IMR-90 (cell line): Measurements from ENCODE around the gene VPS35L. TPM values are rescaled to one million over a fixed set of nuclear protein-coding genes. Genes with fewer than 3 reads are reported as not detected.

Experiments used
- ATAC-seq: fragments of 200-7000 bp; cut with Tn5 transposase; 2 replicates; pipeline ENCODE4 v1.9.1; 2020; ENCODE audit warnings: low read depth, mild to moderate bottlenecking, moderate library complexity
- BruUV-seq: library from RNA; stranded (reverse); fragments of 400-500 nt; replicated peaks from 2 replicates; lab custom pipeline; 2021; lab: Mats Ljungman, UMichigan
- CTCF ChIA-PET: fragments of 300-600 bp; formaldehyde crosslinking; extraction: SDS; loops from one replicate; lab custom pipeline; 2021; ENCODE audit warnings: antibody characterized with exemption; lab: Yijun Ruan, JAX
- POLR2A ChIA-PET: fragments of 300-600 bp; sonication (Branson Sonifier 250); formaldehyde crosslinking; loops from one replicate; lab custom pipeline; 2022; ENCODE audit warnings: antibody characterized with exemption; ENCODE audit not compliant: unreplicated experiment; lab: Charles Lee
- DNase-seq: peaks from one replicate; pipeline ENCODE4 v3.0.0; 2013
- H2AFZ ChIP-seq: replicated peaks from 2 replicates; pipeline ENCODE3; 2013; ENCODE audit warnings: low read length, mild to moderate bottlenecking; ENCODE audit not compliant: poor library complexity
- H2AK5ac ChIP-seq: 2 replicates; pipeline ENCODE4 v1.6.1; 2013; ENCODE audit warnings: low read depth, low read length, inconsistent platforms
- H2AK9ac ChIP-seq: replicated peaks from 2 replicates; pipeline ENCODE3; 2013; ENCODE audit warnings: mild to moderate bottlenecking, low read depth, low read length, moderate library complexity; ENCODE audit not compliant: poor library complexity
- H2BK120ac ChIP-seq: 2 replicates; pipeline ENCODE4 v1.6.1; 2013; ENCODE audit warnings: low read depth, low read length, inconsistent platforms
- H2BK15ac ChIP-seq: 3 replicates; pipeline ENCODE4 v1.6.1; 2013; ENCODE audit warnings: low read depth, low read length, inconsistent platforms
- H2BK20ac ChIP-seq: 2 replicates; pipeline ENCODE4 v1.6.1; 2013; ENCODE audit warnings: low read depth, mild to moderate bottlenecking, inconsistent platforms, low read length, moderate library complexity
- H2BK5ac ChIP-seq: 2 replicates; pipeline ENCODE4 v1.6.1; 2013; ENCODE audit warnings: mild to moderate bottlenecking, low read depth, low read length, inconsistent platforms; ENCODE audit not compliant: poor library complexity, severe bottlenecking
- H3K14ac ChIP-seq: replicated peaks from 2 replicates; pipeline ENCODE4 v1.6.1; 2013; ENCODE audit warnings: low read depth, low read length, inconsistent platforms
- H3K18ac ChIP-seq: 2 replicates; pipeline ENCODE4 v1.6.1; 2013; ENCODE audit warnings: low read depth, low read length, control low read depth
- H3K23ac ChIP-seq: 2 replicates; pipeline ENCODE4 v1.6.1; 2013; ENCODE audit warnings: low read depth, low read length, inconsistent platforms
- H3K27ac ChIP-seq: 2 replicates; pipeline ENCODE4 v1.5.1; 2013; ENCODE audit warnings: mild to moderate bottlenecking, control low read depth, low read length; ENCODE audit not compliant: insufficient read depth
- H3K27me3 ChIP-seq: 2 replicates; pipeline ENCODE4 v1.6.1; 2013; ENCODE audit warnings: low read length; ENCODE audit not compliant: control insufficient read depth, insufficient read depth
- H3K36me3 ChIP-seq: 2 replicates; pipeline ENCODE4 v1.6.1; 2013; ENCODE audit warnings: low read length, mixed read lengths; ENCODE audit not compliant: control insufficient read depth, insufficient read depth
- H3K4ac ChIP-seq: 2 replicates; pipeline ENCODE4 v1.6.1; 2013; ENCODE audit warnings: low read depth, low read length, inconsistent platforms
- H3K4me1 ChIP-seq: 2 replicates; pipeline ENCODE4 v1.6.1; 2013; ENCODE audit warnings: low read length, mixed read lengths; ENCODE audit not compliant: control insufficient read depth, insufficient read depth
- H3K4me2 ChIP-seq: 2 replicates; pipeline ENCODE4 v1.6.1; 2013; ENCODE audit warnings: low read depth, mild to moderate bottlenecking, control low read depth, low read length, moderate library complexity
- H3K4me3 ChIP-seq: 2 replicates; pipeline ENCODE4 v1.5.1; 2013; ENCODE audit warnings: low read depth, mild to moderate bottlenecking, control low read depth, low read length, moderate library complexity; ENCODE audit not compliant: insufficient read depth
- H3K56ac ChIP-seq: 2 replicates; pipeline ENCODE4 v1.6.1; 2013; ENCODE audit warnings: low read length, inconsistent platforms; ENCODE audit not compliant: insufficient read depth; ENCODE audit errors: extremely low read depth
- H3K79me1 ChIP-seq, 2 experiments: 2 replicates each; pipeline ENCODE4 v1.6.1; 2013; ENCODE audit warnings: low read length in 2 of 2, inconsistent platforms in 1 of 2, low read depth in 1 of 2
- H3K9ac ChIP-seq: 2 replicates; pipeline ENCODE4 v1.6.1; 2013; ENCODE audit warnings: low read depth, low read length, control low read depth
- H3K9me1 ChIP-seq: 2 replicates; pipeline ENCODE4 v1.6.1; 2013; ENCODE audit warnings: low read length, inconsistent platforms; ENCODE audit not compliant: insufficient read depth
- H3K9me3 ChIP-seq: 2 replicates; pipeline ENCODE4 v1.6.1; 2013; ENCODE audit warnings: low read length; ENCODE audit not compliant: control insufficient read depth, insufficient read depth
- H4K20me1 ChIP-seq: 2 replicates; pipeline ENCODE4 v1.6.1; 2013; ENCODE audit warnings: low read length, inconsistent platforms; ENCODE audit not compliant: insufficient read depth
- H4K5ac ChIP-seq: 2 replicates; pipeline ENCODE4 v1.6.1; 2013; ENCODE audit warnings: mild to moderate bottlenecking, low read depth, low read length, control low read depth
- H4K8ac ChIP-seq, 2 experiments: 2 replicates each; pipeline ENCODE4 v1.6.1; 2013; ENCODE audit warnings: low read depth in 2 of 2, low read length in 2 of 2, control low read depth in 1 of 2, inconsistent platforms in 1 of 2
- H4K91ac ChIP-seq: 2 replicates; pipeline ENCODE4 v1.6.1; 2013; ENCODE audit warnings: low read depth, low read length, inconsistent platforms; ENCODE audit not compliant: insufficient read depth
- BHLHE40 ChIP-seq: fragments of 150-350 bp; IDR thresholded peaks from 2 replicates; pipeline ENCODE4 v1.6.1; 2016; ENCODE audit warnings: mild to moderate bottlenecking, low read depth, low read length
- CEBPB ChIP-seq: IDR thresholded peaks from 2 replicates; pipeline ENCODE4 v1.6.1; 2012; ENCODE audit warnings: low read depth, low read length, improper control_type of control experiment
- CHD1 ChIP-seq: IDR thresholded peaks from 2 replicates; pipeline ENCODE4 v1.6.1; 2012; ENCODE audit warnings: low read depth, low read length, improper control_type of control experiment
- ELK1 ChIP-seq: fragments of 150-350 bp; IDR thresholded peaks from 2 replicates; pipeline ENCODE4 v1.6.1; 2016; ENCODE audit warnings: low read depth, mild to moderate bottlenecking, low read length, moderate library complexity, borderline replicate concordance
- FOS ChIP-seq: fragments of 150-350 bp; IDR thresholded peaks from 2 replicates; pipeline ENCODE4 v1.6.1; 2016; ENCODE audit warnings: low read depth, low read length
- MAFK ChIP-seq: IDR thresholded peaks from 2 replicates; pipeline ENCODE4 v1.6.1; 2012; ENCODE audit warnings: low read depth, low read length, improper control_type of control experiment
- MAZ ChIP-seq: IDR thresholded peaks from 2 replicates; pipeline ENCODE4 v1.6.1; 2012; ENCODE audit warnings: low read depth, mild to moderate bottlenecking, low read length, improper control_type of control experiment, moderate library complexity, borderline replicate concordance
- MXI1 ChIP-seq: IDR thresholded peaks from 2 replicates; pipeline ENCODE4 v1.6.1; 2012; ENCODE audit warnings: low read depth, mild to moderate bottlenecking, low read length, moderate library complexity, borderline replicate concordance
- NFE2L2 ChIP-seq: fragments of 150-350 bp; IDR thresholded peaks from 2 replicates; pipeline ENCODE4 v1.6.1; 2016; ENCODE audit warnings: low read depth, mild to moderate bottlenecking, low read length
- POLR2A ChIP-seq: IDR thresholded peaks from 2 replicates; pipeline ENCODE4 v1.6.1; 2012; ENCODE audit warnings: mild to moderate bottlenecking, low read depth, low read length
- RAD21 ChIP-seq: IDR thresholded peaks from 2 replicates; pipeline ENCODE4 v1.6.1; 2012; ENCODE audit warnings: low read length, improper control_type of control experiment
- RCOR1 ChIP-seq: IDR thresholded peaks from 2 replicates; pipeline ENCODE4 v1.6.1; 2012; ENCODE audit warnings: mild to moderate bottlenecking, low read length, improper control_type of control experiment; ENCODE audit not compliant: insufficient replicate concordance
- RFX5 ChIP-seq: IDR thresholded peaks from 2 replicates; pipeline ENCODE4 v1.8.0; 2012; ENCODE audit warnings: low read depth, mild to moderate bottlenecking, low read length, moderate library complexity
- SMC3 ChIP-seq: fragments of 150-350 bp; IDR thresholded peaks from 2 replicates; pipeline ENCODE4 v1.6.1; 2016; ENCODE audit warnings: low read depth, mild to moderate bottlenecking, antibody characterized with exemption, low read length, moderate library complexity
- USF2 ChIP-seq: fragments of 150-350 bp; IDR thresholded peaks from 2 replicates; pipeline ENCODE4 v1.6.1; 2017; ENCODE audit warnings: mild to moderate bottlenecking, antibody characterized with exemption, low read length, low read depth
- WGBS, 2 experiments: methylation state at CpG; one replicate each; pipeline versions ENCODE4 v1.1.5 to v1.1.7; 2013; ENCODE audit warnings: missing lambda C conversion rate in 2 of 2; ENCODE audit not compliant: insufficient read length in 1 of 2; ENCODE audit errors: extremely low coverage in 2 of 2; 5-methylcytosine and 5-hydroxymethylcytosine counted together
- dilution Hi-C: fragments of 300-500 bp; cut with HindIII; formaldehyde crosslinking; loops from one replicate; pipeline ENCODE4 v1.14.3; 2018; ENCODE audit warnings: low sequenced_read_pairs; ENCODE audit not compliant: unreplicated experiment
- in situ Hi-C: fragments of 300-500 bp; cut with MboI; formaldehyde crosslinking; loops from 3 replicates; pipeline ENCODE4 v1.14.3; 2019; ENCODE audit warnings: low sequenced_read_pairs, inconsistent platforms, mixed read lengths
- intact Hi-C: fragments of 100-400 bp; cut with micrococcal nuclease; formaldehyde crosslinking; loops from 2 replicates; pipeline ENCODE4 v1.10.0; 2022
- polyA plus RNA-seq, 3 experiments: library from polyadenylated mRNA; depleted of rRNA; stranded (reverse); fragments of >200 nt; gene quantifications; 2 replicates each; pipeline ENCODE4 v1.2.3, GENCODE V29; 2012; ENCODE audit warnings: low replicate concordance in 1 of 3
- total RNA-seq: library from RNA; depleted of rRNA; stranded (reverse); fragments of >200 nt; gene quantifications from 2 replicates; pipeline ENCODE4 v1.2.3, GENCODE V29; 2012
- TF ChIP-seq, protein P1 (sequence below): conservative IDR thresholded peaks from 2 replicates; pipeline ENCODE4 v1.5.1; 2012; ENCODE audit warnings: mild to moderate bottlenecking, low read depth, low read length, improper control_type of control experiment

Gene VPS35L
- total and polyA plus RNA-seq, 2 of the 4 experiments (the other 2 are of a cell fraction): 28.0 to 40.1 TPM

DNA sequence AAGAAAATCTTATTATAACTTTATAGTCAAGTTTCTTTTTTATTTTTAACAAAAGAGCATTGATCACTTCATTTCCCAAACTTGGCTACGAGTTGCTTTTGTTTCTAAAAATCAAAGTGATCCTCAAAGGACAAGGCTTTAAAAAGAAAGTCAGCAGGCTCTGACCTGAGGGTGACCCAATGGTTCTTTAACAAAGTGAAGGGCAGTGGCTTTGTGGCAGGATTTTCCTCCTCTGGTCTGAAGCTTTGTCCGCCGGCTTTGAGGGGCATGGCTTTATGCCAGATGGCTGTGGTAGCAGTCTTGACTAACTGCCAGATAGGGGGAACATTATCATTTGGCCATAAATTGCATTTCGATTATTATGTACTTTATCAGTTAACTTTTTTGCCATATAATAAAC is 191.1 kb downstream of the VPS35L start:
- in situ Hi-C loops: no loop called here
- TF ChIP-seq NFE2L2 (no peak), FOS (no peak), RCOR1 (no peak), BHLHE40 (no peak), CEBPB (no peak), ELK1 (no peak), POLR2A (no peak), MAFK (no peak), RAD21 (no peak), SMC3 (no peak), MXI1 (no peak), RFX5 (no peak), CHD1 (no peak), USF2 (no peak), MAZ (no peak)
- TF ChIP-seq, protein P1, sequence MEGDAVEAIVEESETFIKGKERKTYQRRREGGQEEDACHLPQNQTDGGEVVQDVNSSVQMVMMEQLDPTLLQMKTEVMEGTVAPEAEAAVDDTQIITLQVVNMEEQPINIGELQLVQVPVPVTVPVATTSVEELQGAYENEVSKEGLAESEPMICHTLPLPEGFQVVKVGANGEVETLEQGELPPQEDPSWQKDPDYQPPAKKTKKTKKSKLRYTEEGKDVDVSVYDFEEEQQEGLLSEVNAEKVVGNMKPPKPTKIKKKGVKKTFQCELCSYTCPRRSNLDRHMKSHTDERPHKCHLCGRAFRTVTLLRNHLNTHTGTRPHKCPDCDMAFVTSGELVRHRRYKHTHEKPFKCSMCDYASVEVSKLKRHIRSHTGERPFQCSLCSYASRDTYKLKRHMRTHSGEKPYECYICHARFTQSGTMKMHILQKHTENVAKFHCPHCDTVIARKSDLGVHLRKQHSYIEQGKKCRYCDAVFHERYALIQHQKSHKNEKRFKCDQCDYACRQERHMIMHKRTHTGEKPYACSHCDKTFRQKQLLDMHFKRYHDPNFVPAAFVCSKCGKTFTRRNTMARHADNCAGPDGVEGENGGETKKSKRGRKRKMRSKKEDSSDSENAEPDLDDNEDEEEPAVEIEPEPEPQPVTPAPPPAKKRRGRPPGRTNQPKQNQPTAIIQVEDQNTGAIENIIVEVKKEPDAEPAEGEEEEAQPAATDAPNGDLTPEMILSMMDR: no peak

More for the DNA sequence above, 191.1 kb downstream of the VPS35L start:
- no peak overlapping the region for H4K91ac ChIP-seq
- H3K14ac ChIP-seq: no peak overlapping the region
- WGBS, 2 experiments: no CpG with 5 or more reads among the region's 4 CpGs
- peaks cover 8% of the 10 kb centered on the region; the same call in 1 of the 2 replicates for H3K4me1 ChIP-seq
- no peak overlapping the region for H4K8ac ChIP-seq
- no peak overlapping the region for H3K27ac ChIP-seq
- no peak overlapping the region for H3K56ac ChIP-seq
- no peak overlapping the region for H3K9ac ChIP-seq
- POLR2A ChIA-PET: no interaction called here
- ATAC-seq (no peak), DNase-seq (no peak)
- H3K23ac ChIP-seq: no peak overlapping the region
- no peak overlapping the region for H2BK15ac ChIP-seq
- no peak overlapping the region for H3K4ac ChIP-seq
- H3K9me3 ChIP-seq: no peaks in the 10 kb centered on the region
- H3K27me3 ChIP-seq: no peaks in the 10 kb centered on the region
- no peak overlapping the region for H2BK20ac ChIP-seq
- H3K4me3 ChIP-seq: no peak overlapping the region
- H2AFZ ChIP-seq: no peak overlapping the region
- H4K5ac ChIP-seq: no peak overlapping the region
- H2AK5ac ChIP-seq: no peak overlapping the region
- dilution Hi-C loops (no loop called here), intact Hi-C loops (loop anchor here (5.0 kb wide), 1 partner anchor 91 kb away; no protein-coding TSS in a partner anchor)
- no TSS peak for BruUV-seq
- H3K18ac ChIP-seq: no peak overlapping the region
- H3K9me1 ChIP-seq: peaks cover 8% of the 10 kb centered on the region
- no peak overlapping the region for H2BK5ac ChIP-seq
- H4K20me1 ChIP-seq: no peaks in the 10 kb centered on the region
- H2BK120ac ChIP-seq: no peak overlapping the region
- H3K4me2 ChIP-seq: no peak overlapping the region
- CTCF ChIA-PET: interaction anchor here (0.6 kb wide), 1 partner anchor 147 kb away, joined by 3 read pairs; no protein-coding TSS in a partner anchor
- H2AK9ac ChIP-seq: no peak overlapping the region
- H3K36me3 ChIP-seq: no peaks in the 10 kb centered on the region
- H3K79me1 ChIP-seq: no peaks in the 10 kb centered on the region
